Natural killer cell (primary cell): Measurements from ENCODE around the gene SYPL2. TPM values are rescaled to one million over a fixed set of nuclear protein-coding genes. Genes with fewer than 3 reads are reported as not detected.

Experiments used
- ATAC-seq, 3 donors: fragments of 150-1000 bp in 2 of 3; fragments of 200-7000 bp in 1 of 3; cut with Tn5 transposase; 1 replicate in 1 of 3; 2 replicates in 2 of 3; pipeline ENCODE4 v1.10.0; 2021; ENCODE audit warnings: mild to moderate bottlenecking in 2 of 3, moderate library complexity in 2 of 3
- DNase-seq, 2 donors: peaks; one replicate each; pipeline versions ENCODE4 v3.0.0 to v3.0.0-alpha.2; 2013 to 2021; ENCODE audit warnings: mixed read lengths in 1 of 2
- H3K27ac ChIP-seq: one replicate; pipeline ENCODE4 v1.5.1; 2013; ENCODE audit warnings: mild to moderate bottlenecking, low read length
- H3K27me3 ChIP-seq: one replicate; pipeline ENCODE4 v1.6.1; 2013; ENCODE audit warnings: low read length; ENCODE audit not compliant: control insufficient read depth, insufficient read depth
- H3K36me3 ChIP-seq: one replicate; pipeline ENCODE4 v1.6.1; 2013; ENCODE audit warnings: low read length; ENCODE audit not compliant: control insufficient read depth, insufficient read depth
- H3K4me1 ChIP-seq: one replicate; pipeline ENCODE4 v1.6.1; 2013; ENCODE audit warnings: low read length; ENCODE audit not compliant: control insufficient read depth, insufficient read depth
- H3K4me3 ChIP-seq: one replicate; pipeline ENCODE4 v1.5.1; 2013; ENCODE audit warnings: low read length
- H3K9me3 ChIP-seq: one replicate; pipeline ENCODE4 v1.6.1; 2013; ENCODE audit warnings: low read length; ENCODE audit not compliant: control insufficient read depth, insufficient read depth
- H3K27ac Mint-ChIP-seq, 2 donors: one replicate each; pipeline ENCODE4 v1.8.0; 2022; ENCODE audit warnings: mild to moderate bottlenecking in 2 of 2, mixed read lengths in 2 of 2, moderate library complexity in 1 of 2
- H3K27me3 Mint-ChIP-seq, 2 donors: one replicate each; pipeline ENCODE4 v1.8.0; 2022; ENCODE audit warnings: low read depth in 2 of 2, mixed read lengths in 2 of 2
- H3K36me3 Mint-ChIP-seq: one replicate; pipeline ENCODE4 v1.8.0; 2022; ENCODE audit warnings: mixed read lengths
- H3K4me1 Mint-ChIP-seq, 2 donors: one replicate each; pipeline ENCODE4 v1.8.0; 2022; ENCODE audit warnings: mixed read lengths in 2 of 2
- H3K4me3 Mint-ChIP-seq: one replicate; pipeline ENCODE4 v1.8.0; 2022; ENCODE audit warnings: mild to moderate bottlenecking, moderate library complexity, mixed read lengths
- H3K9me3 Mint-ChIP-seq, 2 donors: one replicate each; pipeline ENCODE4 v1.8.0; 2022; ENCODE audit warnings: mixed read lengths in 2 of 2
- CTCF ChIP-seq: fragments of 200-600 bp; IDR thresholded peaks from one replicate; pipeline ENCODE4 v1.8.0; 2022; ENCODE audit warnings: antibody characterized with exemption
- WGBS: methylation state at CpG from one replicate; pipeline ENCODE4 v1.1.7; 2013; ENCODE audit warnings: missing lambda C conversion rate; ENCODE audit not compliant: insufficient coverage; 5-methylcytosine and 5-hydroxymethylcytosine counted together
- intact Hi-C: fragments of 100-400 bp; cut with micrococcal nuclease; formaldehyde crosslinking; loops from one replicate; pipeline ENCODE4 v1.14.2; 2022
- total RNA-seq, 4 donors: library from RNA; stranded (reverse); fragments of 120-200 nt in 1 of 4; gene quantifications; one replicate each; pipeline versions ENCODE4 v1.2.3 to v1.2.4, GENCODE V29; 2013 to 2022

SYPL2 gene
- total RNA-seq, 3 donors from 2014 or later (not counting 1 experiment from before 2014, with no cell fraction given), result not detected

GRCh38 chr1:109474697-109475096 lies 8.4 kb downstream of the SYPL2 start:
- DNase-seq (no peak), ATAC-seq (no peak)
- intact Hi-C loops, result no loop called here
- H3K4me3 ChIP-seq, result no peak overlapping the region
- H3K4me1 ChIP-seq, result peaks cover 4% of the 10 kb centered on the region
- Mint-ChIP-seq H3K27me3 (peaks cover 43 to 60% of the 10 kb centered on the region in 2 donors), H3K9me3 (no peaks in the 10 kb centered on the region), H3K4me1 (no peaks in the 10 kb centered on the region), H3K36me3 (no peaks in the 10 kb centered on the region), H3K27ac (no peak overlapping the region), H3K4me3 (no peak overlapping the region)
- H3K27ac ChIP-seq, result no peak overlapping the region
- H3K27me3 ChIP-seq, result peaks cover 9% of the 10 kb centered on the region
- TF ChIP-seq CTCF, result no peak
- no peaks in the 10 kb centered on the region for H3K9me3 ChIP-seq
- no peaks in the 10 kb centered on the region for H3K36me3 ChIP-seq
- WGBS, result 36% methylated on average over 1 of the region's 1 CpG

- H3K4me3 ChIP-seq, result no peak overlapping the region
- DNase-seq (no peak), ATAC-seq (no peak)
- H3K9me3 Mint-ChIP-seq, result no peaks in the 10 kb centered on the region
- H3K4me3 Mint-ChIP-seq, result no peak overlapping the region
- no peaks in the 10 kb centered on the region for H3K4me1 Mint-ChIP-seq
- TF ChIP-seq CTCF, result no peak
- 82% methylated on average over 9 of the region's 9 CpGs for WGBS
- peaks cover 43 to 60% of the 10 kb centered on the region in 2 donors for H3K27me3 Mint-ChIP-seq
- no peak overlapping the region for H3K27ac Mint-ChIP-seq
- intact Hi-C loops, result no loop called here
- no peaks in the 10 kb centered on the region for H3K9me3 ChIP-seq
- H3K27ac ChIP-seq, result no peak overlapping the region
- peaks cover 9% of the 10 kb centered on the region for H3K27me3 ChIP-seq
- H3K36me3 ChIP-seq, result no peaks in the 10 kb centered on the region
- no peaks in the 10 kb centered on the region for H3K36me3 Mint-ChIP-seq
- peaks cover 4% of the 10 kb centered on the region for H3K4me1 ChIP-seq
Observed at GRCh38 chr1:109475261-109475660, 8.9 kb downstream of the SYPL2 start.

DNA sequence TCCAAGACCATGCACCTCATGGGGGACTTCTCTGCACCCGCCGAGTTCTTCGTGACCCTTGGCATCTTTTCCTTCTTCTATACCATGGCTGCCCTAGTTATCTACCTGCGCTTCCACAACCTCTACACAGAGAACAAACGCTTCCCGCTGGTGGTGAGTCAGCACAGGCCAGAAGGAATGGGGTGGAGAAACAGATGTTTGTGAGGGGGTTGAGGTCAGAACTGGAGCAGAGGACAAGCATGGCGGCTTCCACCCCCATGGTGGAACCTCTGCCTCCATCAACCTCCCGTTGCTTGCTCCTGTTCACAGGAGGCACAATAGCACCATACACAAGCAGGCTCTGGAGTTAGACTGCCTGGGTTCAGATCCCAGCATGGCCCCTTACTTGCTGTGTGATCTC lies 10.5 kb downstream of the SYPL2 start:
- no peak for TF ChIP-seq CTCF
- no peak for DNase-seq
- Mint-ChIP-seq H3K27ac (no peak overlapping the region), H3K9me3 (no peaks in the 10 kb centered on the region), H3K27me3 (peaks cover 38 to 52% of the 10 kb centered on the region in 2 donors), H3K4me3 (no peak overlapping the region), H3K36me3 (no peaks in the 10 kb centered on the region), H3K4me1 (no peaks in the 10 kb centered on the region)
- 94% methylated on average over 5 of the region's 8 CpGs for WGBS
- Histone ChIP-seq H3K4me3 (no peak overlapping the region), H3K9me3 (no peaks in the 10 kb centered on the region), H3K27ac (no peak overlapping the region), H3K36me3 (no peaks in the 10 kb centered on the region), H3K27me3 (peaks cover 7% of the 10 kb centered on the region), H3K4me1 (peaks cover 4% of the 10 kb centered on the region)
- no peak for ATAC-seq
- intact Hi-C loops, result no loop called here

DNA sequence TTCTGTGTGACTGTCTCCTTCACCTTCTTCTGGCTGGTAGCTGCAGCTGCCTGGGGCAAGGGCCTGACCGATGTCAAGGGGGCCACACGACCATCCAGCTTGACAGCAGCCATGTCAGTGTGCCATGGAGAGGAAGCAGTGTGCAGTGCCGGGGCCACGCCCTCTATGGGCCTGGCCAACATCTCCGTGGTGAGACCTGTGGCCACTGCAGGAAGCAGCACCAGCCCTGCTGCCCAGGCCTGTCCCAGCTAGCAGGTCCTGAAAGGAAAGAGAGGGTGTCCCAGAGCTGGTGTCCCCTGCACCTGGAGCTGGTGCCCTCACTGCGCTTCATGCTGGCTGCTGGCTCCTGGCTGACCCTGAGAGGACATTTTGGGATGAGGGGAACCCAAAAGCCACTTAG lies 11.5 kb downstream of the SYPL2 start:
- WGBS, result 54% methylated on average over 6 of the region's 6 CpGs
- Histone ChIP-seq H3K4me3 (no peak overlapping the region), H3K27me3 (peaks cover 5% of the 10 kb centered on the region), H3K27ac (no peak overlapping the region), H3K36me3 (no peaks in the 10 kb centered on the region), H3K9me3 (no peaks in the 10 kb centered on the region), H3K4me1 (peaks cover 5% of the 10 kb centered on the region)
- DNase-seq, result no peak
- Mint-ChIP-seq H3K4me3 (no peak overlapping the region), H3K27me3 (peaks cover 33 to 45% of the 10 kb centered on the region in 2 donors), H3K36me3 (no peaks in the 10 kb centered on the region), H3K9me3 (no peaks in the 10 kb centered on the region), H3K27ac (no peak overlapping the region), H3K4me1 (peaks cover under 1 to 5% of the 10 kb centered on the region in 2 donors)
- ATAC-seq, result peak in 1 of 3 donors; percentile 57
- TF ChIP-seq CTCF, result no peak
- intact Hi-C loops, result no loop called here
